Fibroblast of mammary gland (primary cell): ENCODE measurements around the gene WASHC3.
A peak's percentile ranks its signal among the peaks of the same experiment; 100 is the strongest.

ENCODE experiments used
- DNase-seq: peaks from one replicate; pipeline ENCODE4 v3.0.0-alpha.2; 2010; ENCODE audit warnings: low read depth
- H3K4me3 ChIP-seq: 2 replicates; pipeline ENCODE4 v1.5.1; 2011; ENCODE audit warnings: low read depth, mild to moderate bottlenecking, low read length, moderate library complexity; ENCODE audit not compliant: control insufficient read depth
- TF ChIP-seq, protein P1 (sequence below): conservative IDR thresholded peaks from 2 replicates; pipeline ENCODE4 v1.5.1; 2011; ENCODE audit warnings: low read depth, low read length, inconsistent platforms; ENCODE audit not compliant: control insufficient read depth, insufficient read depth

WASHC3 gene

GRCh38 chr12:102008615-102009126 is 53.1 kb downstream of the WASHC3 start:
- TF ChIP-seq, protein P1, sequence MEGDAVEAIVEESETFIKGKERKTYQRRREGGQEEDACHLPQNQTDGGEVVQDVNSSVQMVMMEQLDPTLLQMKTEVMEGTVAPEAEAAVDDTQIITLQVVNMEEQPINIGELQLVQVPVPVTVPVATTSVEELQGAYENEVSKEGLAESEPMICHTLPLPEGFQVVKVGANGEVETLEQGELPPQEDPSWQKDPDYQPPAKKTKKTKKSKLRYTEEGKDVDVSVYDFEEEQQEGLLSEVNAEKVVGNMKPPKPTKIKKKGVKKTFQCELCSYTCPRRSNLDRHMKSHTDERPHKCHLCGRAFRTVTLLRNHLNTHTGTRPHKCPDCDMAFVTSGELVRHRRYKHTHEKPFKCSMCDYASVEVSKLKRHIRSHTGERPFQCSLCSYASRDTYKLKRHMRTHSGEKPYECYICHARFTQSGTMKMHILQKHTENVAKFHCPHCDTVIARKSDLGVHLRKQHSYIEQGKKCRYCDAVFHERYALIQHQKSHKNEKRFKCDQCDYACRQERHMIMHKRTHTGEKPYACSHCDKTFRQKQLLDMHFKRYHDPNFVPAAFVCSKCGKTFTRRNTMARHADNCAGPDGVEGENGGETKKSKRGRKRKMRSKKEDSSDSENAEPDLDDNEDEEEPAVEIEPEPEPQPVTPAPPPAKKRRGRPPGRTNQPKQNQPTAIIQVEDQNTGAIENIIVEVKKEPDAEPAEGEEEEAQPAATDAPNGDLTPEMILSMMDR, result no peak
- no peak for DNase-seq
- H3K4me3 ChIP-seq, result no peak overlapping the region

- TF ChIP-seq, protein P1, result no peak
- H3K4me3 ChIP-seq, result no peak overlapping the region
- DNase-seq, result no peak
Observed at GRCh38 chr12:102005256-102005655, 56.5 kb downstream of the WASHC3 start.

GRCh38 chr12:101997102-101997501 is 64.7 kb downstream of the WASHC3 start:
- H3K4me3 ChIP-seq, result no peak overlapping the region
- TF ChIP-seq, protein P1, result no peak
- no peak for DNase-seq

DNA sequence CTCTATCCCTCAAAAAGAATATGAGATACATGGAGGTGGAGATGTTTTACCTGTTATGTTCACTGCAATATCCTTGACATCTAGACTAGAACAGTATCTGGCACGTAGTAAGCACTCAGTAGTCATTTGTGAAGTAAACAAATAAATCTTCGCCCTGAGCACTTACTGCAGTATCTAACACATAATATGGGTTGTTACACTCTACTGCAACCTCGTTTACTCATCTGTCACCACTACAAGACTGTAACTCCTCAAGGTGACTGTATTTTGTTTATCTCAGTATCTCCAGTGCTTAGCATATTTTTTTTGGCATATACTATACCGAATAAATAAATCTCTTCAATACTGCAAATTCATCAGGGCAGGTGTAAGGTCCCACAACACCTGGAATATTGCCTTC is 66.1 kb downstream of the WASHC3 start:
- H3K4me3 ChIP-seq, result no peak overlapping the region
- TF ChIP-seq, protein P1, result no peak
- DNase-seq, result no peak

GRCh38 chr12:101992091-101992490 is 69.7 kb downstream of the WASHC3 start:
- peak; percentile 57 for DNase-seq
- H3K4me3 ChIP-seq, result no peak overlapping the region
- TF ChIP-seq, protein P1, result no peak

- DNase-seq, result no peak
- no peak overlapping the region for H3K4me3 ChIP-seq
- TF ChIP-seq, protein P1, result no peak
Observed at GRCh38 chr12:101982307-101982706, 79.5 kb downstream of the WASHC3 start.

- TF ChIP-seq, protein P1, result no peak
- no peak overlapping the region for H3K4me3 ChIP-seq
- DNase-seq, result no peak
Observed at GRCh38 chr12:101981868-101982267, 79.9 kb downstream of the WASHC3 start.
